LoVo (cell line): Measurements from ENCODE around the gene CLPX.
A peak's percentile ranks its signal among the peaks of the same experiment; 100 is the strongest.
"Not testable (repeated sequence)": the region's sequence is repeated elsewhere in the genome, so short reads cannot be mapped to it uniquely, and the experiment has no call there.

Experiments used
- DNase-seq: peaks from one replicate; pipeline ENCODE4 v3.0.0-alpha.2; 2016; ENCODE audit warnings: low spot score

The CLPX gene

GRCh38 chr15:65171428-65171827 lies 13.7 kb downstream of the CLPX start:
- DNase-seq: no peak

GRCh38 chr15:65165875-65166274 lies 19.3 kb downstream of the CLPX start:
- no peak for DNase-seq

- DNase-seq: no peak
These were observed 21.0 kb downstream of the CLPX start for GRCh38 chr15:65164139-65164538.

GRCh38 chr15:65163041-65163440 lies 22.1 kb downstream of the CLPX start:
- no peak for DNase-seq

GRCh38 chr15:65156692-65157091 lies 28.4 kb downstream of the CLPX start:
- no peak for DNase-seq

GRCh38 chr15:65154720-65155119 lies 30.4 kb downstream of the CLPX start:
- no peak for DNase-seq

GRCh38 chr15:65147902-65148301 lies 37.2 kb downstream of the CLPX start:
- no peak for DNase-seq

- no peak for DNase-seq
These were observed 38.7 kb downstream of the CLPX start for GRCh38 chr15:65146438-65146837.

GRCh38 chr15:65138631-65139030 lies 46.5 kb downstream of the CLPX start:
- DNase-seq: not testable (repeated sequence)

- DNase-seq: not testable (repeated sequence)
These were observed 47.2 kb downstream of the CLPX start for GRCh38 chr15:65137893-65138292.

- DNase-seq: not testable (repeated sequence)
These were observed 48.1 kb downstream of the CLPX start for GRCh38 chr15:65137089-65137488.

GRCh38 chr15:65134538-65134937 lies 50.6 kb downstream of the CLPX start:
- DNase-seq: no peak

GRCh38 chr15:65133548-65134200 lies 51.5 kb downstream of the CLPX start, which contains the start of gene PDCD7:
Gene PDCD7 (minus strand): TSS chr15:65133808. CDS start chr15:65133781, 27 bp downstream.
- DNase-seq: peak; percentile 95

- peak; percentile 20 for DNase-seq
These were observed 52.1 kb downstream of the CLPX start for GRCh38 chr15:65132878-65133547.

GRCh38 chr15:65130941-65131340 lies 54.2 kb downstream of the CLPX start:
- DNase-seq: no peak

GRCh38 chr15:65115542-65115941 lies 69.6 kb downstream of the CLPX start:
- DNase-seq: no peak

- DNase-seq: no peak
These were observed 70.1 kb downstream of the CLPX start, which contains the start of gene UBAP1L for GRCh38 chr15:65115086-65115485. Gene UBAP1L (minus strand): TSS chr15:65115200. CDS start chr15:65106215, 8,985 bp downstream.

- no peak for DNase-seq
These were observed 74.4 kb downstream of the CLPX start for GRCh38 chr15:65110676-65111292.

GRCh38 chr15:65106011-65106590 lies 79.0 kb downstream of the CLPX start:
- DNase-seq: no peak

GRCh38 chr15:65105038-65105437 lies 80.1 kb downstream of the CLPX start:
- DNase-seq: no peak

- no peak for DNase-seq
These were observed 82.2 kb downstream of the CLPX start for GRCh38 chr15:65102912-65103311.

- no peak for DNase-seq
These were observed 83.0 kb downstream of the CLPX start for GRCh38 chr15:65101891-65102708.
